ENCODE measurements around the gene S100A12.

- TF ChIP-seq TOX (CRISPR knock-in tag; IDR thresholded peaks at IDR 0.05; ENCODE audit: borderline replicate concordance) (no peak), PATZ1 (CRISPR knock-in tag; IDR thresholded peaks at IDR 0.05; ENCODE audit: borderline replicate concordance) (no peak), GLIS3 (CRISPR knock-in tag; IDR thresholded peaks at IDR 0.05) (no peak), ZFP30 (CRISPR knock-in tag; IDR thresholded peaks at IDR 0.05) (no peak), ZNF8 (CRISPR knock-in tag; IDR thresholded peaks at IDR 0.05) (no peak), RARB (CRISPR knock-in tag; IDR thresholded peaks at IDR 0.05) (no peak), ZNF70 (CRISPR knock-in tag; IDR thresholded peaks at IDR 0.05) (no peak), CSRNP3 (CRISPR knock-in tag; IDR thresholded peaks at IDR 0.05) (no peak), ESRRG (CRISPR knock-in tag; IDR thresholded peaks at IDR 0.05) (no peak), POU6F1 (CRISPR knock-in tag; IDR thresholded peaks at IDR 0.05; ENCODE audit: borderline replicate concordance, low read depth) (no peak), SNAI2 (CRISPR knock-in tag; IDR thresholded peaks at IDR 0.05) (no peak), ZNF565 (CRISPR knock-in tag; conservative IDR thresholded peaks at IDR 0.05; ENCODE audit: low read depth) (no peak), TCF4 (CRISPR knock-in tag; IDR thresholded peaks at IDR 0.05; ENCODE audit: borderline replicate concordance) (no peak), ZC3H10 (CRISPR knock-in tag; IDR thresholded peaks at IDR 0.05) (no peak)
Observed at GRCh38 chr1:153386500-153386901, 11.1 kb upstream of the S100A12 start.

All from SK-N-SH treated with all-trans-retinoic acid at 6 μM for 48 hours (cell line).